HG02642 (cell line): Measurements from ENCODE around the gene SRCIN1.
"Not testable (repeated sequence)": the region's sequence is repeated elsewhere in the genome, so short reads cannot be mapped to it uniquely, and the experiment has no call there.

Experiments
- ATAC-seq: cut with Tn5 transposase; IDR thresholded peaks from one replicate; pipeline ENCODE4 v1.9.1; 2021; ENCODE audit warnings: mild to moderate bottlenecking; ENCODE audit not compliant: unreplicated experiment, poor library complexity

The SRCIN1 gene

DNA sequence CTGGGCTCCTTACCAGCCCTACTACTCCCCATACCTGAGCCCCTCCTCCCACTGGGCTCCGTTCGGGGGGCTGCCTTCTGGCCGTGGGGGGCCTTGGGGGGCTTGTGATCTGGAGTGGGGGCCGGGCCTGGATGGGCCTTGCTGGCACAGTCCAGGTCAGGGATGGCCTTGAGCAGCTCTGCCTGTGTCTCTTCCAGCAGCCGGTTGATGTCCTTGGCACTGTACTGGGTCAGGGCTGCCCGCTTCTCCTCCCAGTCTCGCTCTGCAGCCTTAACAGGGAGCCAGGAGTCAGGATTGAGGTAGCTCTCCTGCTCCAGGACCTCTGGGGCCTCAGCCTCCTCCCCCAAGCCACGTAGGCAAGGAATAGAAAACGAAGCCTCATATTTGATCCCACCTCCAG lies 54.6 kb downstream of the SRCIN1 start:
- no peak for ATAC-seq

DNA sequence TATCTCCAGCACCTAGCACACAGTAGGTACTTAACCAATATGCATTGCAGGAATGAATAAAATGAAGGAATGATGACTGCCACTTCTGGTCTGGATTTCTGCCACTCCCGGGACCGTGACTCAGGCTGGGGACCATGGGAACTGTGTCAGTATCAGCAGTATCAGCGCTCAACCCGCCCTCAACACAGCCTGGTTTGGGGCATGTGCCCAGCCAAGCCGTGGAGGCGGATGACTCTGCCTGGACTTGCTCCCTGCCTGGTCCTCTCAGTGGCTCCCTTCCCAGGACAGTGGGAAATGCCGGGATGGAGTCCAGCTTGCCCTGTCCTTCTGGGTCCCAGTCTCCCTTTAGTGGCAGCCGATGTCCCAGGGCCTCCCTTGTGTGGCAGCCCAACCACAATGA lies 55.1 kb downstream of the SRCIN1 start:
- no peak for ATAC-seq

- no peak for ATAC-seq
These were observed 56.5 kb downstream of the SRCIN1 start for GRCh38 chr17:38549285-38549684.

DNA sequence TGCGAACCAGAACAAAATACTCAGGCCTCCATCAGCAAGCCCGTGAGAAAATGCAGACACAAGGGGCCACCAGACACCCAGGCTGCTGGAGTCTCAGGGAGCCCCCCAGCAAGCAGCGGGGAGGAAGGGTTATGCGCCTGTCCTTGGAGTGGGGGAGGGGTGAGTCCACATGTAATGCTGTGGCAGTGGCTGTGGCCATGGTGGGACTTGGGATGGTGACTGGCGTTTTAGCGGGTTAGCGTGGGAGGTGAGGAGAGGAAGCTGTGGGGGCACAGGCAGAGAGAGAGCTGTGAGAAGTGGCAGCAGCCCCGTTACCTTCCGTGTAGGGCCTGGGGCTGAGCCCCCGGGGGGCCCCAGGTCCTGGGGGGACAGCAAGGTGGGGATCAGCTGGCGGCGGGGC lies 58.3 kb downstream of the SRCIN1 start:
- no peak for ATAC-seq

DNA sequence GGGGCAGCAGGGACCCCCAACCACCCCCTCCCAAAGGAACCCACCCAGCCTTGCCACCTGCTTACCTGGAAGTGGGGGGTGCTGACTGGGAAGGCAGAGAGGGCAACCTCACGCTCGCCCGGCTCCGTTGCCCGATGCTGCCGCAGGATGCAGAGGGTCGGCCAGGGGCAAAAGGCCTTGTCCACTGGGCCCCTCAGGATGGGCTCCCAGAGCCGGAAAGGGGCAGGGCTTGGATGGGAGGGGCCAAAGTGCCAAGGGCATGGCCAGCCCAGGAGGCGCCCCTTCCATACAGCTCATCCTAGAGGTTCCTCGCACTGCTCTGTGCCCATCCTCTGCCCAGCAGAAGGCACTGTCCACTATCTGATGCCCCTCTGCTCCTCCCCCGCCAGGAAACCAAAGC lies 59.4 kb downstream of the SRCIN1 start:
- no peak for ATAC-seq

DNA sequence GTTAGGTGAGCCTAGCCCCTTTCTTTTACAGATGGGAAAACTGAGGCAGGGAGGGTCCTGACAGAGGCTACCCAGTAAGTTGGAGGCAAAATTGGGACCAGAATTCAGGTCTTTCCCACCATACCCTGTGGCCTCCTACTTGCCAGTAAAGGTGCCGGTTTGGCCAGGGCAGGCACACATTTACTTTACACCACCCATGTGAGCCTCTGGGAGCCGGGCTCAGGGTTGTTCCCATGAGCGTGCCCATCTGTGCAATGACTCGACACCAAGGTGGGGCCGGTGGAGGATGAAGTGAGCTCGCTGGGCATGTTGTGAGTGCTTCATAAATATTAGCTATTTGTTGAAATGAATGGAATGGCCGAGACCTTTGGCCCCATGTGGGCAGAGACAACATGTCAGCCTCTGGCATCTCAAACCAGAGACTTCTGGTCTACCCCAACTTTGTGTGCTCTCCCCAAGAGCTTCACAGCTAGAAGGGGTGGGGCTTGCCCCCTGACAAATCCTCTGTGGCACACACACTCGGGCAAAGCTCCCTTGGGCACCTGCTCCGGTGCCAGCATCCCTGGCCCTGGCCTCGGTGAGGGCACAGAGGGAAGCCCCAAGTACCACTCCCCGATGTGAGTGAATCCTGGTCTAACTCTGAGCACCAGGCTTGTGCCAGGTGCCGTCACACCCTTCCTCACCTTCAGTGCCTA lies 60.1 kb downstream of the SRCIN1 start:
- no peak for ATAC-seq

DNA sequence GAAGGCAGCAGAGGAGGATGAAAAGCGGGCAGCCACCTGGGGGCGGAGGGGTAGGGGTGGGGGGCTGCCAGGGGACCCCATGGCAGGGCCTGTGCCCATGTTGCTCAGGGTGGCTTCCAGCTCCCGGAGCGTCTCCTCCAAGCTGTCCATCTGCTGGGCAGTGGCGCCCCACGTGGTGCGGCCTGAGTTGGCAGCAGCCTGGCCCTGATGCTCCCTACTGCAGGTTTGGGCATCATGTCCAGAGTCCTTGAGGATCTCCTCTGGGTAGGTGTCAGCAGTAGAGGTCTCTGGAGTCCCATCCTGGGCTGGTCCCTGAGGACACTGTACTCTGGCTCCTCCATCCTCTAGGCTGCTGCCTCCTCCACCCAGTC lies 60.9 kb downstream of the SRCIN1 start:
- ATAC-seq: no peak

DNA sequence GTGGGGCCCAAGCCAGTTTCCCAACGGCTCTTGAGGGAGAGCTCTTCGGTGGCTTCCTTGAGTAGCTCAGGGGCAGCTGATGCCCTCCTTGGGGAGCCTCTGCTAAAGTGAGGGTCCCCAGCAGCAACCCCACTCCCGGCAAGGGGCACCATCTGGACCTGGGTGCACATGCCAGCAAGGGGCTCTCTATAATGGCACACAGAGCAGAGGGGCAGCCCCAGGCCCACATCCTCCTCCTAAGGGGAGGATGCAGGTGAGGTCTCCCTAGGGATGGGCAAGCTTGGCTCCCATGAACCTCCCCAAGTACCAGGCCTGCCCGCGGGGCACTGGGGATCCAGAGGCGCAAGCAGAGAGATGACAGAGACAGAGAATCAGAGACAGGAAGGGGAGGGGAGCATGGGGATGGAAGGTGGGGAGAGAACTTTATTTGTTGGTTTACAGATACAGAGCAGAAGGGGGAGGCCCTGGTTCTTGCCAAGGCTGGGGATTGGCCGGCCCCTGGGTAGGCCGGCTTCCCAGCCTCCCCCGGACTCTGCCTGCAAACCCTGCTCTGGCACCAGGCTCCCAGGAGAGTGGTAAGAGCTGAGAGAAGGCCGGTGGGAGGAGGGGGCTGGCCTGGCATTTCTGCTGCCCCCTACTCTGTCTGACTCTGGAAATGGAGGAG lies 61.4 kb downstream of the SRCIN1 start:
- ATAC-seq: no peak

DNA sequence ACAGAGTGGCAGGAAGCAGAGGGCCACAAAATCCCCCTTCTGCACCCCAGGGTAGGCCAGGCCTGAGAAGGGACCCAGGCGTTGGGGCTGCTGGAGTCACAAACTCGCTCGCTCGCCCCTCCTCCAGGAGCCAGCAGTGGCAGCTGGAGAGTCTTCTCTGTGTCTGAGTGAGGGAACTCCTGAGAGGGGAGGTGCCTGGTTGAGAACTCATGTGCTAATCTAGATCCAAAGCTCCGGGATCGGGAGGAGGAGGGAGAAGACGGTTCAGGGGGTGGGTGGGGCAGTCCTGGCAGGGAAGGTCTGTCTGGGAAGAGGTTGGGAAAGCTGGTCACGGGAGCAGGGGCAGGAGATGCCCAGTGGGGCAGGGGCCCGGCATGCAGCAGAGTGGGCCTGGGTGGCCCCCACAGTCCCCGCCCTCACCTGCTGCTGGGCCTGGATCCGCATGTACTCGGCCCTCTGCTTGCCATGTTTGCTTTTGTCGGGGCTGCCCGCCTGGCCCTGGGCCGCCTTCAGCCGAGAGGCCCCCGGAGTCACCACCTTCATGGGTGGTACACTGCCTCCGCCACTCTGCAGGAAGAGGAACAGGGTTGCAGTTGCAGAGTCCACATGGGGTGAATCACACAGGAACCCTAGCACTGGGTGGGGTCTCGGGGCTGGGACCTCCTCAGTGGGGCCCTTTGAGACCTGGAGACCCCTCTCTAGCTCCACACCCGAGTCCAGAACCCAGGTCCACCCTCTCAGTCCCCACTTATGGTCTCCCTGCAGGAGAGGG lies 62.2 kb downstream of the SRCIN1 start:
- ATAC-seq: no peak

DNA sequence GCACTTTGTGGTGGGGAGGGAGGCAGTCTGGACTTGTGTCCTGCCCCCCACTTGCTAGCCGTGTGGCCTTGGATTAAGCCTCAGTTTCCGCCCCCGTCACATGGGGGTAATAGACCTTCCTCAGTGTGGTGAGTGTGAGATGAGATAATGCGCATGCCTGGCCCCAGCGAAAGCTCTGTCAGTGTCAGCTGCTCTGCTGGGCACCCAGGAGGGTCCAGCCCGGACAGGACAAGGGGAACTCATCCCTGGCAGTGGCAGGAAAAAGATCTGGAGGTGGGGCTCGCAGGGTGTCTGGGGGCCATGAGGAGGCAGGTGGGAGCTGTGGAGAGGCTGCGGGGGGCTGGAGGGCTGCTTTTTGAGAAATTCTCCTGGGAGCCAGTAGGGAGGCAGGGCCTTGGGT lies 63.5 kb downstream of the SRCIN1 start:
- no peak for ATAC-seq

DNA sequence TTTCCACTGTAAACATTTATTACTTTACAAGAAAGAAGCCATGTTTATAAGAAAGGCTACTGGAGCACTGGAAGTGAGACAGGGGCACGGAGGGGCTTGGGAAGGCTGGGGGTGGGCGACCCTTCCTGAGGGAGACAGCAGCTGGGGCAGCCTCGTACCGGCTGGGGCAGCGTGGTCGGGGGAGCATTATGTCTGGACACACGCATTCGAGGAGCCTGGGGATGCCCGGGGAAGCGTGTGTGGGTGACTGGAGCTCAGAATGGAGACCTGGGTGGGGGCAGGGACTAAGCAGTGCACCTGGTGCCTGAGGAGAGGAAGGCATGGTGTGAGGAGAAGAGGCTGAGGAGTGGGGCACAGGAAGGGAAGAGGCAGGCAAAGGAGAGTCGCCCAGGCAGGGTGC lies 64.5 kb downstream of the SRCIN1 start:
- ATAC-seq: no peak

DNA sequence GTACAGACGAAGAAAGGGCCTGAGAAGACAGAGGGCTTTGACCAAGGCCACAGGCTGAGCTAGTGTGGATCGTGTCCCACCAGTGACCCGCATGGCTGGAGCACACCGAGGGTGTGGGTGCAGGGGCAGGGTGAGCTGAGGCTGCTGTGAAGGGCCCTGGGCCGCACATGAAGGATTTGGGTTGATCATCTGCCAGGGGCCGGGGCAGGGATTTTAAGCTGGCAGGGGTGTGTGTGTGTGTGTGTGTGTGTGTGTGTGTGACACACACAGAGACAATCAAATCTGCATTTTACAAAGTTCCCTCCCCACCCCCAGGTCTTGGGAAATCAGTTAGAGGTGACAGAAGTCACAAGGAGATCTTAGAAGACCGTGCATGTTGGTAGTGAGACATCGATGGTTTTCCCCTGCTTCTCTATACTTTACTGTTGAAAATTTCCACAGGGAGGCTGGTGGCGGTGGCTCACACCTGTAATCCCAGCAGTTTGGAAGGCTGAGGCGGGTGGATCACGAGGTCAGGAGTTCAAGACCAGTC lies 65.2 kb downstream of the SRCIN1 start:
- ATAC-seq: no peak

- no peak for ATAC-seq
These were observed 66.4 kb downstream of the SRCIN1 start for GRCh38 chr17:38539386-38539785.

GRCh38 chr17:38538906-38539305 lies 66.8 kb downstream of the SRCIN1 start:
- no peak for ATAC-seq

DNA sequence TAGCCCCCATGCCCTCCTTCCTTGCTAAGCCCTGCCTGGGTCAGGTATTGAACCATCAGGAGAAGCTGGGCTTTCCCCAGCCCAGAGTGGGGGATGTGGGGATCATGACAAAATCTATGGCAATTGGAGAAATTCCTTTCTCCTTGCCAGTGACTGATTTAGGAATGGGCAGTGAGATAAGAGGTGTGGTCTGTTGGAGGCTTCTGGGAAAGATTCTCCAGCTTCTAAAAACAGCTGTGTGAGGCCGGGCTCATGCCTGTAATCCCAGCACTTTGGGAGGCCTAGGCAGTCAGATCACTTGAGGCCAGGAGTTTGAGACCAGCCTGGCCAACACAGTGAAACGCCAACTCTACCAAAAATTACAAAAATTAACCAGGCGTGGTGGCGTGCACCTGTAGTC lies 69.1 kb downstream of the SRCIN1 start:
- ATAC-seq: no peak

DNA sequence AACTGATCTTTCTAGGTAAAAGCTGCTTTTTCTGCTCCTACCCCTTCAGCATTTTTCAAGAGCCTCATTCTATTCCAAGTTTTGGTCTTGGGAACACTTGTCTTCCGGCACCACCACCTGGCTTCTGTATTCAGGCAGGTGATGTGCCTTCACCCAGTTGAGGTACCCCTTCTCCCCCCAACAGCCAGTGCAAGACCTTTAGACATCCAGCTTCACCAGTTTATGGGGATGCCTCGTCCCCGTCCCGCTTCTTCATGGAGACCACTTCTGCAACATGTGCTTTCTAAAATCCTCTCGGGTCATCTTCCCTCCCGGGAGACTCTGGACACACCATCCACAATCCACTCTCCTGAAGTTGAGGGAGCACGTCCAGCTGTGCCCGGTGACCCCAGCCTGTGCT lies 69.9 kb downstream of the SRCIN1 start:
- ATAC-seq: no peak

GRCh38 chr17:38534498-38534885 lies 71.3 kb downstream of the SRCIN1 start:
- ATAC-seq: no peak

- ATAC-seq: no peak
These were observed 71.8 kb downstream of the SRCIN1 start for GRCh38 chr17:38533866-38534497.

- no peak for ATAC-seq
These were observed 72.5 kb downstream of the SRCIN1 start for GRCh38 chr17:38533241-38533640.

DNA sequence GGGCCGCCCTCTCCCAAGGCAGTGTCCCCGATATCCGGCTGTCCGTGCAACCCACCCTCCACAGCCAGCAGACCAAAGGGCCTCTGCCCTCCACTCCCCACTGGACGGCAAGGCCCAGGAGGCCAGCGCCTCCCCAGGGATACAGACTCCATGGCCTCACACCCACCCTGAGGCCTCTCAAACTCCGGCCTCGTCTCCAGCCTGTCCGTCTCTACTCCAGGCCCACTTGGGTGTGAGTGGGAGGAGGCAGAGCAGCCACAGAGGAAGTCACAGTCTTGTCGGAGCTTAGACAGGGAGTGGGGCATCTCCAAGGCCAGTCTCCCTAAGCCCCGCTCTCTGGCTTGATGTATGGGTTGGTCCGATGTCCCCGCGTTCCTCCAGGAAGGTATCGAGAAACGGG lies 73.3 kb downstream of the SRCIN1 start:
- ATAC-seq: no peak

DNA sequence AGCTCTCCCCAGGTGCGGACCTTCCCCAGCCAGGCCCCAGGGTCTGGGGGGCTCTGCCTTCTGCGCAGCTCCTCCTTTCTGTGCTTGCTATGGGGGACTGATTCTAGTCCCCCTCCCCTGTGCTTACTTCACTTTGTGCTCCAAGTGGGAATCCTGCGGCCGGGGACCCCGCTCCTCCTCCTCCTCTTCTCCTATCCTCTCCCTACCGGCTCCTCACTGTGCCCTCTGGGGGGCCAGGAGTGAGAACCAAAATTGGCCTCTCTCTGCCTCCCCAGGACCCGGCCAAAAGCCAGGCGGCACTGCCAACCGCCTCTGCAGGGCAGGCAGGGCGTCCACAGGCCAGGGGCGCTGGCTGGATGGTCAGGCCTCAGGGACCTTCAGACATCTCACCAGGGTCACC lies 74.0 kb downstream of the SRCIN1 start:
- not testable (repeated sequence) for ATAC-seq
